Hematopoietic multipotent progenitor cell treated with erythropoietin and hydrocortisone succinate and interleukin-3 and kit ligand, for 17 days (in vitro differentiated cells): ENCODE results near the gene TMTC1.

Experiments used
- DNase-seq: peaks from one replicate; pipeline ENCODE4 v3.0.0-alpha.2; 2015; ENCODE audit warnings: low spot score

TMTC1 gene

DNA sequence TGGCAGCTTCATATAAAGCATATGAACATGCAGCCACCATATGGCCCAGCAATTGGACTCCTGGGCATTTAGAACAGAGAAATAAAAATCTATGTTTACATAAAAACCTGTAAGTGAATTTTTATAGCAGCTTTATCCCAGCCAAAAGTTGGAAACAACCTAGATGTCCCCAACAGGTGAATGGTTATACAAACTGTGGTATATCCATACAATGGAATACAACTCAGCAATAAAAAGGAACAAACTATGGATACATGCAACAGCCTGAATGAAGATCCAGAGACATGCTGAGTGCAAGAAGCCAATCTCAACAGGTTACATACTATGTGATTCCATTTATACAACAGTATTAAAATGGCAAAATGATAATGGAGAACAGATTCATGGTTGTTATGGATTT is 3.7 kb downstream of the TMTC1 start:
- no peak for DNase-seq

DNA sequence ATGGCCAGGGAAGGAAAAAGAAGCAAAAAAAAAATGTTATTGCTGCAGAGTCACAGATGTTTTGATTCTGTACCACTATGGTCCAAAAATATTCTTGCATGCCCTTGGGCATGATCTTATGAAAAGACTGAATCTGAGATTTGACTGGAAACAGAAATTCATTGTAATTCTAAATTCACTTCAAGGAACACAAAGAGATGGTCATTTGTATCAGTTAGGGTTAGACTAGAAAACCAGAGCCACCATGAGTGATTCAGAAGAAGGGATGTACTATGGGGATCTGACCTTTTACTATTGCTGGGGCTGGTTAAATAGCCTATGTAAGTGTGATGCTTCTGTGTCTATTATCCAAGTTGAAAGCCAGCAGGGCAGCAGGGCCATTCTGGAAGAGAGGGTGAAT is 5.2 kb downstream of the TMTC1 start:
- DNase-seq, result no peak

DNA sequence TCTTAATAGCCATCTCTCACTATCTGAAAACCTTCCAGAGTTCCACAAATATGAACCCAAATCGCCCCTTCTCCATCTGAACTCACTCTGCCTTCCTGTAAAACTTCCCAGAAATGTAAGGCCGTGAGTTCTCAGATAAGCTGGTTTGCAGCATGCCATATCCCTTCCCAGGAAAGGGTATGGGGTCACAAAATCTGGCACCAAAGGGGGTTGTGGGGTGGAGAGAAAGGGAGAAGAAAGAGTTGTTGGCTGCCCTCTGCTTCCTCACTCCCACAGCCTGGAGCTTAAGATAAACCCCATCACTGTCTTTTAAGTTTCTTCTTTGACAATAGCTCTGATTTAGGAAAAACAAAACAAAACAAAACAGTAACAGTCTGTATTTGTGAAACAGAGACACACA is 10.7 kb downstream of the TMTC1 start:
- DNase-seq, result no peak

DNA sequence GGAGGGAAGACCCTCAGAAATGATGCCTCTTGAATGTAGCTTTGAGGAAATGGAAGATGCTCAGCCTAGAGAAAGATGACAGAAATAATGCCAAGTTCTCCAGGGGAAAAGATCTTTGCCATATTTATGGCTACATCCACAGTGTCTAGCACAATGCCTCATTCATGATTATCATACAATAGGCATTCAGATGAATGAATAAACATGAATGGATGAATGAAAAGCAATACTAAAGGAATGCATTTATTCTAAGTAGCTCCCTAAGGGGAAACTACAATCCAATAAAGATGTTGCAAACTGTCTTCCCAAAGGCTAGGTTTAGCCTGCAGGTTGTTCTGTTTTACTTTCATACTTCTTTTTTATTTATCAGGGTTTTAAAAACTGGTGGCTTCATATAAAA is 12.0 kb downstream of the TMTC1 start:
- no peak for DNase-seq

DNA sequence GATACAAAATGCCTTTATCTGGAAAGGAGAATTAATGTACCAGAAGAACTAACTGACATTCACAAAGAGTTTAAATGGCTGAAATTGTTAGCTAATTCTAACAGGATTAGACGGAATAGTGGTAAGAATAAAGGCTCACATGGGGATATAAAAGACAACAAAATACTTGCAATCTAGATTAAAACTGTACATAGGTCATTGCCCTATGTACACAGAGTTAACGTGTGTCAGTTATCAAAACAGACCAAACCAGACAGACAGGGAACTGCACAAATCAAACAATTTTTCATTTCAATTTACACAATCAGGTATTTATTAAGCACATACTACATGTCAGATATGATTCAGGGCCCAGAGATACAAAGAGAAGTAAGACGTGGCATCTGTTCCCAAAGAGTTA is 12.6 kb downstream of the TMTC1 start:
- DNase-seq, result no peak

DNA sequence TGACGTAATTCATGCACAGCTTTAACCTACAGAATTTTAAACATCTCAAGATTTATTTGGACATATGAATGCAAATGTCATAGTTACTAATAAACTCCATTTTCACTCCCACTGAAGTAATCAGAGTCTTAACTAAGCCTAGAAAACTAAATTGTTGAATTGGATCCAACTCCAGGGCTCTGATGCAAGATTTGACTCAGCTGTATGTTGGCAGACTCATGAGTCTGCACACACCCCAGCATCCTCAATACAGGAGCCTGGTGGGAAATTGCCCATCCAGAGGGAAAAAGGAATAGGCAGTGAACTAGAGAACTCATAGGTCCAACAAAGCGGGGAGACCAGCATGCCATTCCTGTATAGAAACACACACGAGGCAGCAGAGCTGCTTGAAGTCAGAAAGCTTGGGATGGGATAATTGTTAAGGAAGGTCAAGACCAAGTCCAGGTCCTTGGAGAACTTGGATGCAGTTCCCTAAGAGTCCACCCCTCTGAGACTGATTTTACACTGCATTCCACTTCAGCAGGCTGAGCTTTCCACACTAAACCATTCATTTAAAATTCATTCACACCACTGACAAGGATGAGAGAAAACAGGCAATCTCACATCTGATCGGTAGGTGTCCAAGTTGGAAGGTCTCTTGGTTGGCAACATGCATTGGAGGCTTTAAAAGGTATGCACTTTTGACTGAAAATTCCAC is 14.4 kb downstream of the TMTC1 start:
- no peak for DNase-seq

DNA sequence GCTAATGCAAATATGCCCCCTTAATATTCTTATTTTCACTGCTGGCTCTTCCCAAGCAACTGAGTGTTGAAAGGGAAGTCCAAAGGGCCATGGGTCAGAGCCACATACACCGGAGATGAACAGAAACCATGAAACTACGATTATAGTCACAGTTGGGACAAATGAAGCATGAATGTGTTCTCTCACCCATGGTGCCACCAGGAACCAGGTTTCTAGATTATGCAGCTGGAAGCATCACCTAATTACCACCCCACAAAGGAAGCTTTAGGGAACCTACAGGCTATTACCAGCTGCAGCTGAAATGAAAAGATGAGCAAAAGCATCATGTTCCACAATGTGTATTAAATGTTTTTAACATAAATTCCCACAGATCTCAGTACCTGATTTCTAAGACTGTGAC is 15.4 kb downstream of the TMTC1 start:
- DNase-seq, result no peak

DNA sequence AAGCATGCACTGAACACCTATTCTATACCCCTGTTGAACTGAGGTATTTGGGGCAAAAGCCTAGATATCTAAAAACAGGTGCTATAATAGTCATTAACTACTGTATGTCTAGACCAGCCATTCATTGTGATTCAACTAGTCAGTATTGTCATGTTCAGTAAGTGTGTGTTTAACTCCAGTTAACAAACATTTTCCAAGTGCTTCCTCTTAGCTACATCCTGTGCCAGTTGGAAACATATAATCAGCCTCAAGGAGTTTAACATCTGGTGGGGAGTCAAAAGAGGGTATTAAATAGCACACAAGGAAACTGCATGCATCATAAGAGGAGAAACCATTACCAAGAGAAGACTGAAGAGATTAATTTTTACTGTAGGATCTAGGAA is 20.4 kb downstream of the TMTC1 start:
- DNase-seq, result no peak

DNA sequence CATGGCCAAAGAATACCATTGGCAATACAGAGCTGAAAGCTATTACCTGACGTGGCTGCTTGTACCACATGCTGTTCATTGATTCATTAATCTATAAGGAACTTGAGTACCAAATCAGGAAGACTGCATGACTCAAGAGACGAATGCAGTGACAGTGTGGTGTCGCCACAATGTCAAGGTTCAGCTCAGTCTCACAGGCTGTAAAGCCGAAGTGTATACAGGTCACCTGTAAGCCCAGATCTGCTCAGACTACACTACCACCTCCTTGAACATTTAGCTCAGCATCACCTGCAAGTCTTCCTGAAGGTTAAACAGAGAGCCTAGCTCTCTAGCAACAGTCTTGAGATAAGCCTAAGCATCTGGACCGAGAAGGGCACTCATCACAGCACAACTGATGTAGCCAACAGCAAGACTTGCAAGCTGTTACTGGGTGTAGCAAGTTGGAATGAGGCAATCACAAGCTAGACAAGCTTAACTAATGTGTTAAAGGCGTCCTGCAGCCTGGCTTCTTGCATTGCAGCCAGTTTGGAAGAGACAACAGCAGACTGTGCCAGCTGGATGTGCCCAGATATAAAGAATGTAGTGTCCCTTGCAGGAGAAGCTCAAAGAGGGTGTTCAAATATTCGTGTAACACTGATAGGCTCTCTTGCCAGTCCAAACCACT is 21.0 kb downstream of the TMTC1 start:
- DNase-seq, result no peak

DNA sequence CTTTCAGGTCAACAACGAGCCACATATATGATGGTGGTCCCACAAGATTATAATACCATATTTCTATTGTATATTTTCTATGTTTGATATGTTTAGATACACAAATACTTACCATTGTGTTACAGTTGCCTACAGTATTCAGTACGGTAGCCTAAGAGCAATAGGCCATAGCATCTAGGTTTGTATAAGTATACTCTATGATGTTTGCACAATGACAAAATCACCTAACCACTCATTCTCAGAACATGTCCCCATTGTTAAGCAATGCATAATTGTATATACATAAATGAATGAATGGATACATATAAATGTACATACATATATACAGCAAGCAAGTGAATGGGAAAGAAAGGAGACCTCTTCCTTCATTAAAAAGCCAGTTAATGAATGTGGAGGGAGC is 23.8 kb downstream of the TMTC1 start:
- no peak for DNase-seq

DNA sequence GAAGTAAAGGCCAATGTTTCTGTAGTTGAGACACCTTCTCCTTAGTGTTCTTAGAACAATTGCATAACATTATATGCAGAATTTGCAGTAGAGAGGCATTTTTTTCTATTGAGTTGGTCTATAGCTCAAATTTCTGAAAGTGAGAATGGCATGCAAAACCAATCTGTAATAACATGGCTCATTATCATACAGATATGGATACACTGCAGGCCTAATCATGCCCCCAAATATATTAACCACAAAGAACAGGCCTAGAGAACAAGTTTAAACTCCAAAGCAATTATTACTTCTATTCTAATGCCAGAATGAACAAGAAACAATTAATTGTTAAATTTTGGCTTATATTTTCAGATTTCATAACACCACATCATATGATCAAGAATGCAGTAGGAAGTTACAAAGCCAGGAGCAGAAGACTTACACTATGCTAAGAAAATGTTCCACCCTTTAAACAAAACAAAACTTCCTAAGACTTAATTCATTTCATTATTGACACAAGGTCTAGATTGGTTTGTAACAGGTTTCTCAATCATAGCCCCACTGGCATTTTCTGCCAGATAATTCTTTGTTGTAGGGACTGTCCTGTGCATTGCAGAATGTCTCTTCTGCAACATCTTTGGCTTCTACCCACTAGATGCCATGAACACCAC is 26.9 kb downstream of the TMTC1 start:
- no peak for DNase-seq

DNA sequence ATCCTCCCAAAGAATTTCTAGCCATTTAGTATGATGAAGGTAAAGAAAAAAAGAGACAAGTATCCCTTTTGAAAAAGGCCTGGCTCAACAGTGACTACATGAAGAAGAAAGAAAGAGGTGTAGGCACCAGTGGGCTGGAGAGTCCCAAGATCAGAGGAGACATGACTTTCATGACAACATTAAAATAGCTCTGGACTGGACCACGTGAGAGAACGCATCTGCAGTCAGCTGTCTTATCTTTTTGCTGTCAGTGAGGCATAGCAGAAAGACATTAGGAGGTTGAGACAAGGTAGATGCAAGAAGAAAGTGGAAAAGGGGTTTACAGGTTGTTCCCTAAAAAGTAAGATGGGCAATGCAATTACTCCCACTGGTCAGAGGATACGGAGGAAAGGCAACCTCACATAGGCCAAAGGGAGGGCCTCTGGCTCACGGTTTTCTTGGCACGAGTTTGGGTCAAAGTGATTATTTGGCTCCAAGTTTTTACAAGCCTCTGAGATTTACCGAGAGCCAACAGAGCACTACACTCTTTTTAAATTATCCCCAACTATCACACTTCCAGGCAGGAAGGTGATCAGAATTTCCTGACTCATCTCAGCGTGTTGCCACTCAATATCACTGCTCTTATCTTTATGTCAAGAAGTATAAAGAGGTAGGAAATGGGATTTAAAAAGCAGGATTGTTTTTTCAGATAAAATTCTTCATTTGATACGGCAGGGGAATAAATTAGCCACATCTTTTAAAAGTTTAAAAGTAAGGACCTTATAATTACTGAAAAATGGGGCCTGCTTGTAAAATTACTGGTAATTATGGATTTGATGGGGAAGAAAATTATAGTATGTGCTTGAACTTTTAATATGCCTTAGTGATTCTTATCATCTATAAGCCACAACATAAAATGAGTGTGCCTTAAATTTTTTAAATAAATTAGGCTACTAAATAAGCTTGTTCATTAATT is 29.2 kb downstream of the TMTC1 start:
- no peak for DNase-seq

DNA sequence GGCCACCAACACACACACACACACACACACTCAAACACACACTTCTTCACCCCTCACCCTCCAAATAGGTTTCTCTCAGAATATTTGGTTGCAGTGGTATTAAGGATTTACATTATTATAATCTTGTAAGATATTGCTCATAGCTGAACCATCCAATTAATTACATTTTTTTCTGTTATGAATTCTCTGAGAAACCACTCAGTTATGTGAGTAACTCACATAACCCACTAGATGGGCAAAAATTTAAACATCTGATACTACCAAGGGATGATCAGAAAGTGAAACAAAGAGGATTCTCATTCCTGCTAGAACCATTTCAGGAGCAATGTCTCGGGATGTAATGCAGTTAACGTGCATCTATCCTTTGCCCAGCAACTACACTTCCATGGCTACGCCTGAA is 31.6 kb downstream of the TMTC1 start:
- no peak for DNase-seq

DNA sequence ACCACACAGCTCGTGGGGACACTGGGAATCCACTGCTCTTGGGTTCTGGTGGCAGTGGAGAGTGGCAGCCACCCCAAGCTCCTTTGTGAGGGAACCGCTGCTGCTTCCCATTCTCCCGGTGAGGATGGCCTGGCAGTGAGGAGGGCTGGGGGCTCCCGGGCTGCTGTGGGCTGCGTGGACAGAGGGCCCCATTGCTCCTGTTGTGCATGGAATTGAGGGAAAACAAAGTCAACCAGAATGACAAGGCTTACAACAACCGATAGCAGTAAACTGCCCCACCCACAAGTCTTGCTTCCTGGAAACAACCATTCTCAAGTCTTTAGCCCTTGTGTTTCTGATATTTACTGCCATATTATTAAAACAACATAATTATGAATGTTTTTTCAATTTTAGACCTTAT is 32.1 kb downstream of the TMTC1 start:
- no peak for DNase-seq

DNA sequence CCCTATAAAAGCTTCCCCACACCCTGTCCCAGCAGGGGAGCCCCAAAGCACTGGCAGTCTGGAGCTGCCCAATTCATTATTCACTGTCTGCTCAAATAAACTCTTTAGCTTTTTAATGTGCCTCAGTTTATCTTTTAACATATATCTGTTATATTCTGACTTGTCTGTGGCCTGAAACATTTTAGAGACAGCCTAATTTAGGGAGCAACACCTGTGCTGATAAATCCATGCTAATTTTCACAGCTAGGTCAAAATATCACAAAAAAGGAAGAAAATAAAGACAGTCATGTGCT is 32.9 kb downstream of the TMTC1 start:
- no peak for DNase-seq

DNA sequence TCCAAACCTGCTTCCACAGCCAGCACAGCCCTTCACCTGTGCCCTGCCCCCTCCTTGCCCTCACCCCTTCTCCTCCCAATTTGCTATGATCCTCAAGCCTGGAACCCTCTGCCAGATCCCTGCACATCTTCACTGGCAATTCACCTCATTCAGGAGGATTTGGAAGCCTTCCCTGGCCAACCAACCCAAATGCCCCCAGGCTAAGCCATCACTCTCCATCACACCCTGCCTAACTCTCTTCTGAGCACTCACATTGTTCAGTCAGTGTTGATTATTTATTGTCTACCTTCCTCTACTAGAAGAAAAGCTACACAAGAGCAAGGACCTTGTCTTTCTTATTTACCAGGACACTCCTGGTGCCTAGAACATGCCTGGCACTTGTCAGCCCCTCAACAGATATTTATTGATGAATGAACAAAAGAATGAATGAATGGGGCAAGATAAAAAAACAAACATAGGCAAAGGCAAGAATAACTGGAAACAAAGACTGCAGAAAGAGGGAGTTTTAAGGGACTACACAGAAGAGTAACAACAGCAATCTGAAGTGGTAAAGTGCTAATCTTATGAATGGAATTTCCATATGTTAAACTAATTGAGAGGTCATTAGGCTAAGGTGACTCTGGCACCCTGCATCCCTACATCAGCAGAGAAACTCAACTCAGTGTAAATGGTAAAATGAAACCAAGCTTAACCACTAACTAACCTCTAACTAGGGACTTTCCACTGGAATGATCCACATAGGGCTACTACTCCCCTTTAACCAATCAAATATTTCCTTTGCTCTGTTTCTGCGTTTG is 33.4 kb downstream of the TMTC1 start:
- no peak for DNase-seq

DNA sequence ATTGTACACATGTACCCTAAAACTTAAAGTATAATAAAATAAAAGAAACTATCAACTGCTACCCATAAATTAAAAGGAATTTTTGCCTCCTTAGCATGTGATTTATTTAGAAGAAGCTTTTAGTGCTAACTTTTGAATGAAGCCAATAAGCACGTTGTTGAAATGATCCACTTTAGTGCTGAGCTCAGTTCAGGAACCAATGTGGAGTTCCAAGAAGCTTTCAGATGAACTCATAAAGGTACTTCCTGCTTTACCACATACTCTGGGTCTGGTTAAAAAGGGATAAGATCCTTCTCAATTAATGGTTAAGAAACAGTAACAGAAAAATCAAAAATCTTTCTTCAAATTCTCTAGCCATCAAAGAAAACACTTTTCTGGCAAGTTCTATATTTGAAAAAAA is 39.4 kb downstream of the TMTC1 start:
- no peak for DNase-seq

DNA sequence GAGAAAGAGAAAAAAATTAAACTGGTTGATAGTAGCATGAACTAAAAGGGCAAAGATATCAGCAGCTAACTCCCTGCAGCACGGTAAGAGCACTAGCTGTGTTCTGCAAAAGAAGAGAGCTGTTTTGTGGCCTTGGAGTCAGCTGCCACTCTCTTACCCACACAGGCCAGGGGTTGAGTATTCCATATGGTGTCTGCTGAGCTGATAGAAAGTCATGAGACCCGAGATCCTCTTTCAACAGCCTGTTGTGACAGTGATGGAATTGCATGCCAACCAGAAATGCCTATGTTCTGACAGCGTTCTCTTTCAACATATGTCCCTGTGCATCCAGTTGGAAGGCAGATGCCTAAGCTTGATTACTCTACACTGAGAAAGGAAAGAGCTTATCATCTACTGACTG is 39.9 kb downstream of the TMTC1 start:
- DNase-seq, result no peak

DNA sequence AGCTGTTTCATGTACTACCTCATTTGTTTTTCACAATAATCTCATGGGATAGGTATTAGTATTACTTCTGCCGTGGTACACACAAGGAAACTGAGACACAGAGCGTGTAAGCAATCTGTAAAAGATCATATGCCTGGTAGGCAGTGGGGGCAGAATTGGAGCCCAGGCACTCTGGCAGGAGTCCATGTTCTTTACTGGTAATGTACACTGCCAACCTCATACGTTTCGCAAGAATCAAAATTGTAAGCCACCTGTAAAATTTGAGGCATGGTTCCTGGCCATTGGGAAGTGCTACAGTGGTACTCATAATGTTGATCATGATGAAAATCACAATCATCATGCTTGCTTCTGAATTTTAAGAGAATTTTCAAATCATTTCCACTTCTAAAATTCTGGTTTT is 40.7 kb downstream of the TMTC1 start:
- no peak for DNase-seq

DNA sequence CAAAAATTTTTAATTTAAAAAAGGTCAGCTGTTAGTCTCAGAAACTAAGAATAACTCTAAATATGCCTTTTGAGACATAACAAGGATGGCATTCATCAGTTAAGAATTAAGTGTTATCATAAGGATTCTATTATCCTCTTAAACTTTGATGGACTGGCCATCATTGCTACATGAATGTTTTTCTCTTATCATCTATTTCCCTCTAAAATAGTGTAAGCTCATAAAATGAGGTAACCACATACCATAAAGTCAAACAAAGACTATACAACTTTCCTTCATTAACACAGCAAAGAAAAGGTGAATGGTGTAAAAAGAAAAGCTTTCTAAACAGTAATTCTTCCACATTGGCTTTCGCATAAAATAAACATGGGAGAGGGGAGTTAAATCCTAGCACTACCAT is 41.1 kb downstream of the TMTC1 start:
- DNase-seq, result no peak

DNA sequence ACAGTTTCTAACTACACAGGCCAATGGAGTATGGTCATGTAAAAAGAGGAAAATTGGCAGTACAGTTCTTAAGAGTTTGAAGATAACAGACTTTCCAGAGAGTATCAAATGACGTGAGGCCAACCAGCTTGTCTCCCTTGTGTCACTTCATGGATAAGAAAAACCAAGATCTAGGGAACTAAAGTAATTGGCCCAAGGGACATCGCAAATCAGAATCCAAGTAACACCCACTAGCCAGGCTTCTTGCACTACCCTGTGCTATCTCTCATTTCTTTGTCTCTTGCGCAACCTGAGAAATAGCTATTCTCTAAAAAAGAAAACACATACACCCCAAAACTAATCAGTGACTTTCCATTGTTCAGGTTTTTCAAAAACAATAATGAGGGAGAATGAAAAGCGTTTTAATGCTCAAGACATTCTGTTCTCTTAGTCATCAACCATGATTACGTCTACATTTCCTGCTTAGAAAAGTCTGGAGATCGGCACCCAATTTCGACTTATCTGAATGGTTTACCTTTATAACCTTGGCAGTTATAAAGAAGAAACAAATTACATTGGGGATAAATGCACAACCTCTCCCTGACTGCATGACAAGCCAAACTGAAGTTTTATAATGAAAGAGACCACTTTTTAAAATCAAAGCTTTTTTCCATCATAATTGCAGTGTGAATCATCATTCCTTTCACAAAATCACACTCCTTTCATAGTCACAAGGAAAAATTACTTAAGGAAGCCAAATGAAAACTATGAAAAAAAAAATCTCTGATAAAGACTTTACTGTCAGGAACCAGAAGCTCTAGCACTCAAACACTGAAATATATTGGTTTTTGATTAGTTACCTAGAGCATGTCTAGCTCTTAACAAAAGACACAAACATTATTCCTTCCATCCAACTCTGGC is 42.1 kb downstream of the TMTC1 start:
- DNase-seq, result no peak
